ENCODE data around the gene GIT2.

The GIT2 gene

DNA sequence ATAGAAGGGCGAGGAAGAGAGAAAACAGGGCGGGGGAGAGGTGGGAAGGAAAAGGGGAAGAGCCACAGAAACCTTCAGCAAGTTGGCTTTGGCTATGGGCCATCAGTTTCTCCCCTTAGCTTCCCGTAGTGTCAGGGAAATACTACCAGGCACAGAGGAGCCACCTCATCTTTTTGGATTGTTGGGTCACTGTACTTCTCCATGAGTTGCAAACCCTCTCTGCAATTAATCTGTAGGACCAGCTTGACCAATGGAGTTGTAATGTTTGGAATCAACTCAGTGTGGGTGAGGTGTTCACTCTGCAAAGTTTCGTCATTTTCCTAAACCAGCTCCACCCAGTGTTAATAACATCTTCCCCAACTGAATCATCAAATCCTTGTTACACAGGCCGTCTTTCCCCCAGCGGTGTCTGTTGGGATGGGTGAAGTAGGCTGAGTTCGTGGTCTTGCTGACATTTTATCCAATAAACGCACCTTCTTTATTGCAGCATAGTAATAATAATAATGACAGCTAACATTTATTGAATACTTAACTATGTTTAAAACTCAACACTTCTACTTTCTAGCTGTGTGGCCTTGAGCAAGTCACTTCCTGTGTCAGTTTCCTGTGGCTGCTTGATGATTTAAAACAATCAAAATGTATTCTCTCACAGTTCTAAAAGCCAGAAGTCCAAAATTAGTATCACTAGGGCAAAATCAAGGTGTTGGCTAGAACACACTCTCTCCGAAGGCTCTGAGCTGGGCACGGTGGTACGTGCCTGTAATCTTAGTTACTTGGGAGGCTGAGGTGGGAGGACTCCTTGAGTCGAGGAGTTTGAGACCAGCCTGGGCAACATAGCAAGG is 107.8 kb downstream of the GIT2 start:
- DNase-seq: no peak

DNA sequence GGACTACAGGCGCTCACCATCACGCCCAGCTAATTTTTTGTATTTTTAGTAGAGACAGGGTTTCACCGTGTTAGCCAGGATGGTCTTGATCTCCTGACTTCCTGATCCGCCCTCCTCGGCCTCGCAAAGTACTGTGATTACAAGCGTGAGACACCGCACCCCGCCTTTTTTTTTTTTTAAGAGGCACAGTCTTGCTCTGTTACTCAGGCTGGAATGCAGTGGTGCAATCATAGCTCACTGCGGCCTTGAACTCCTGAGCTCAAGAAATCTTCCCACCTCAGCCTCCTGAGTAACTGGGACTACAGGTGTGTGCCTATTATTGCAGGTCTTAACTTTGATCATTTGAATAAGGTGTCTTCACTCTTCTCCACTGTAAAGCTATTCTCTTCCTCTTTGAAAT is 110.6 kb downstream of the GIT2 start:
- no peak for DNase-seq

- no peak for DNase-seq
These were observed 112.7 kb downstream of the GIT2 start for GRCh38 chr12:109883461-109883860.

DNA sequence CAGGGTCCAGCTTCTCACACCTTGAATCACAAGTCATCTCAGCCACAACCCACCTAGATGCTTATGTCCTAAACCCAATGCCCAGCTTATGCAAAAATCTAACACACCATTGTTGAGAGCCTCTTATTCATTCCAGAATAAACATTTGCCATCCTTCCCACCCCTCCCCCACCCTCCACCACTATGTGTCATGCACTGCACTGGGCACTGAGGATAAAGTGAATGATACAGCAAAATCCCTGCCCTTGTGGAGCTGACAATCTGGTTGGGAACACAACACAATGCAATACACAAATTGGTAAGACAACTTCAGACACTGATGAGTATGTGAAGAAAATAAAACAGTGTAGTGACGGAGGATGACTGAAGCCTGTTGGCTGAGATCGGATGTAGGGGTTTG is 114.4 kb downstream of the GIT2 start:
- no peak for DNase-seq

GRCh38 chr12:109880938-109881337 is 115.2 kb downstream of the GIT2 start:
- no peak for DNase-seq

DNA sequence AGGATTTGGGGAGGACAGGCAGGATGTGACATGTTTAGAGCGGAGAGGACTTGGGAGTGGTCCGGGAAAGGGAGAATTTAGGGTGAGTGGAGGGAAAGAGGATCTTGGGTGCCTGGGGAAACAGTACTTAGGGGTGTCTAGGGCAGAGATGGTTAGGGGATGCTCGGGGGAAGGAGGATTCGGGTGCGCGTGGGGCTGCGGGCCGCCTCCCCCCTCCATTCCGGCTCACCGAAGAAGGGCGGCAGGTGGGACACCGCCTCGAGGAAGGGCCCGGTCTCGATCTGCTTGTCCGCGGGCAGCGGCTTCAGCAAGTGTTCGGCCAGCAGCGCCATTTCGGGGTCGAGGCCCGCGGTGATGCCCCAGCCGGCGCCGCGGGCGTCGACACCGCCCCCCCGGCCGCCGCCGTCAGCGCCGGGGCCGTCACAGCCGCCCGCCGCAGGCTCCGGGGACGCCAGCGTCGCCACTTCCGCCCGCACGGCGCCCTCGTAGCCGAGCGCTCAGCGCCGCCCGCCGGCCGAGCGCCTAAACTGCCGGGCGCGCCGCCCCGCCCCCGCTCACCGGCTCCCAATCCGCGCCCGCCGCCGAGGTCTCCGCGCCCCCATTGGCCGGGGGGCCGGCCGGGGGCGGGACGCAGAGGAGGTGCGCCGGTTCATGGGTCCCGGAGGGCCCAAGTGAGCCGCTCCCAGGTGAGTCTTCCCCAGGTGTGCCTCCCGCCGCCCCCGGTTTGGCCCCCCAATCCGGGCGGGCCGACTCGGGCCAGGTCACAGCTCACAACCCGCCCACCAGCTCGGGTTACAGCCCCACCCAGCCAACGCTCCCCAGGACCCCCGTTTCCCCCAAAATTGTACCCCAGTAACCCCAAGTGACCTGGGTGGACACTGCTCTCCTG is 115.9 kb downstream of the GIT2 start, which contains the start of gene GLTP:
Gene GLTP (minus strand): TSS at position 499 of the 889 bp plus-strand sequence. CDS start 167 bp downstream, at position 332.
- DNase-seq: peak; percentile 27
